K562 (cell line): ENCODE results near the gene NCOA3.

ENCODE experiments used
- CTBP1 ChIP-seq: fragments of 450-650 bp; IDR thresholded peaks from 2 replicates; pipeline ENCODE4 v1.6.1; 2016; ENCODE audit warnings: borderline replicate concordance
- CTCF ChIP-seq, 3 experiments: IDR thresholded peaks in 2 of 3; conservative IDR thresholded peaks in 1 of 3; 2 replicates each; pipeline ENCODE4 v1.5.1; 2011 to 2012; ENCODE audit warnings: low read length in 3 of 3, mild to moderate bottlenecking in 3 of 3, control low read depth in 2 of 3, improper control_type of control experiment in 1 of 3, inconsistent platforms in 1 of 3, low read depth in 1 of 3, mixed read lengths in 1 of 3, moderate library complexity in 1 of 3; ENCODE audit not compliant: insufficient read depth in 2 of 3
- FOXK2 ChIP-seq, 2 experiments: fragments of 450-650 bp; IDR thresholded peaks in 1 of 2; conservative IDR thresholded peaks in 1 of 2; 2 replicates each; pipeline ENCODE4 v1.6.1; 2016; ENCODE audit warnings: low read depth in 2 of 2, mild to moderate bottlenecking in 1 of 2
- FOXP1 ChIP-seq: sonication (generic); formaldehyde crosslinking; IDR thresholded peaks from 2 replicates; pipeline ENCODE4 v1.8.0; 2022; ENCODE audit warnings: mild to moderate bottlenecking, missing genetic modification reagents
- HDAC3 ChIP-seq: fragments of 450-650 bp; IDR thresholded peaks from 2 replicates; pipeline ENCODE4 v1.6.1; 2018; ENCODE audit warnings: borderline replicate concordance, mild to moderate bottlenecking, moderate library complexity; ENCODE audit not compliant: partially characterized antibody
- ID3 ChIP-seq, 2 experiments: fragments of 250-450 bp in 1 of 2; fragments of 450-650 bp in 1 of 2; sonication (Bioruptor Pico) in 1 of 2; IDR thresholded peaks; 2 replicates each; pipeline versions ENCODE4 v1.6.1 to v1.8.0; 2016 to 2021; ENCODE audit warnings: mild to moderate bottlenecking in 2 of 2, moderate library complexity in 2 of 2, missing compliant biosample characterization in 1 of 2, missing genetic modification characterization in 1 of 2
- KDM1A ChIP-seq, 2 experiments: fragments of 450-650 bp; IDR thresholded peaks; 2 replicates each; pipeline ENCODE4 v1.6.1; 2016; ENCODE audit warnings: mild to moderate bottlenecking in 2 of 2
- NEUROD1 ChIP-seq: fragments of 150-350 bp; IDR thresholded peaks from 2 replicates; pipeline ENCODE4 v1.6.1; 2014; ENCODE audit warnings: borderline replicate concordance, low read length, low read depth; ENCODE audit not compliant: partially characterized antibody
- NFYB ChIP-seq: IDR thresholded peaks from 2 replicates; pipeline ENCODE4 v1.6.1; 2011; ENCODE audit warnings: mild to moderate bottlenecking, moderate library complexity; ENCODE audit not compliant: insufficient read length; ENCODE audit errors: extremely low read depth
- RCOR1 ChIP-seq, 2 experiments: IDR thresholded peaks; 2 replicates each; pipeline ENCODE4 v1.6.1; 2012; ENCODE audit warnings: low read depth in 2 of 2, low read length in 2 of 2, borderline replicate concordance in 1 of 2, improper control_type of control experiment in 1 of 2
- ZBTB40 ChIP-seq, 2 experiments: fragments of 450-650 bp in 1 of 2; sonication (generic) in 1 of 2; formaldehyde crosslinking in 1 of 2; IDR thresholded peaks; 2 replicates each; pipeline versions ENCODE4 v1.7.1 to v1.9.0; 2016 to 2022; ENCODE audit warnings: inconsistent platforms in 1 of 2, mild to moderate bottlenecking in 1 of 2, missing genetic modification reagents in 1 of 2
- ZFP36 ChIP-seq: fragments of 150-350 bp; IDR thresholded peaks from 2 replicates; pipeline ENCODE4 v1.6.1; 2018; ENCODE audit warnings: low read length, low read depth; ENCODE audit not compliant: partially characterized antibody
- ZKSCAN3 ChIP-seq: fragments of 250-450 bp; sonication (Bioruptor Pico); IDR thresholded peaks from 2 replicates; pipeline ENCODE4 v1.4.0; 2020
- ZNF384 ChIP-seq: IDR thresholded peaks from 2 replicates; pipeline ENCODE4 v1.6.1; 2012; ENCODE audit warnings: low read depth, low read length, improper control_type of control experiment

GRCh38 chr20:47612670-47613069 is 111.0 kb downstream of the NCOA3 start:
- TF ChIP-seq CTCF (IDR thresholded peaks at IDR 0.05 in 2 of 3, conservative IDR thresholded peaks at IDR 0.05 in 1 of 3; ENCODE audit: insufficient read depth in 2 of 3, low read depth in 1 of 3, low read length in 3 of 3) (no peak), FOXK2 (conservative IDR thresholded peaks at IDR 0.05 in 1 of 2, IDR thresholded peaks at IDR 0.05 in 1 of 2; ENCODE audit: low read depth in 2 of 2) (no peak), CTBP1 (no peak), ZBTB40 (IDR thresholded peaks at IDR 0.05) (no peak), ZBTB40 (CRISPR knock-in tag; IDR thresholded peaks at IDR 0.05) (no peak), ZNF384 (no peak), NEUROD1 (no peak), RCOR1 (IDR thresholded peaks at IDR 0.05; ENCODE audit: borderline replicate concordance in 1 of 2, low read depth in 2 of 2, low read length in 2 of 2) (no peak), ZFP36 (no peak), ID3 (CRISPR knock-in tag; IDR thresholded peaks at IDR 0.05) (no peak), ID3 (tag; IDR thresholded peaks at IDR 0.05) (no peak), NFYB (no peak), ZKSCAN3 (CRISPR knock-in tag) (no peak), HDAC3 (no peak), FOXP1 (no peak), KDM1A (IDR thresholded peaks at IDR 0.05) (no peak)
